HepG2 (cell line): ENCODE measurements around the gene SMDT1. TPM values are rescaled to one million over a fixed set of nuclear protein-coding genes. Genes with fewer than 3 reads are reported as not detected.

Experiments used
- CBX2 ChIP-seq, 2 experiments: fragments of 200-600 bp in 1 of 2; sonication (generic); formaldehyde crosslinking in 1 of 2; IDR thresholded peaks; 2 replicates each; pipeline versions ENCODE4 v1.7.0 to v1.8.1; 2018 to 2022; ENCODE audit warnings: low read depth in 2 of 2, low read length in 1 of 2, mild to moderate bottlenecking in 1 of 2, missing genetic modification reagents in 1 of 2
- EZH2 ChIP-seq: conservative IDR thresholded peaks from 2 replicates; pipeline ENCODE4 v1.6.1; 2012; ENCODE audit warnings: mild to moderate bottlenecking, low read depth, low read length, moderate library complexity
- FOSL2 ChIP-seq: sonication (generic); formaldehyde crosslinking; IDR thresholded peaks from 2 replicates; pipeline ENCODE4 v1.4.0; 2020; ENCODE audit warnings: missing genetic modification reagents
- SOX13 ChIP-seq, 3 experiments: fragments of 450-650 bp in 1 of 3; sonication (generic) in 1 of 3; formaldehyde crosslinking in 1 of 3; IDR thresholded peaks in 2 of 3; conservative IDR thresholded peaks in 1 of 3; 2 replicates each; pipeline versions ENCODE4 v1.5.0 to v1.6.1; 2016 to 2020; ENCODE audit warnings: antibody characterized with exemption in 1 of 3, mild to moderate bottlenecking in 1 of 3, missing compliant biosample characterization in 1 of 3, missing genetic modification reagents in 1 of 3, moderate library complexity in 1 of 3
- SUZ12 ChIP-seq: fragments of 150-350 bp; IDR thresholded peaks from 2 replicates; pipeline ENCODE4 v1.6.1; 2014; ENCODE audit warnings: low read depth, low read length
- ZNF282 ChIP-seq: fragments of 450-650 bp; IDR thresholded peaks from 2 replicates; pipeline ENCODE4 v1.6.1; 2018; ENCODE audit not compliant: partially characterized antibody
- ZNF7 ChIP-seq: IDR thresholded peaks from 2 replicates; pipeline ENCODE4 v1.6.1; 2016; ENCODE audit warnings: missing biosample characterization, missing genetic modification reagents
- ZNF703 ChIP-seq: sonication (generic); formaldehyde crosslinking; IDR thresholded peaks from 2 replicates; pipeline ENCODE4 v1.5.1; 2020; ENCODE audit warnings: missing genetic modification reagents, mild to moderate bottlenecking, moderate library complexity, borderline replicate concordance
- ZNF75D ChIP-seq: sonication (generic); formaldehyde crosslinking; IDR thresholded peaks from 2 replicates; pipeline ENCODE4 v1.8.1; 2023; ENCODE audit warnings: missing genetic modification reagents, mild to moderate bottlenecking, borderline replicate concordance
- ZNF777 ChIP-seq: sonication (generic); formaldehyde crosslinking; IDR thresholded peaks from 2 replicates; pipeline ENCODE4 v1.4.0; 2020; ENCODE audit warnings: missing genetic modification reagents
- ZNF792 ChIP-seq: IDR thresholded peaks from 2 replicates; pipeline ENCODE4 v1.6.1; 2016
- ZSCAN31 ChIP-seq: sonication (generic); formaldehyde crosslinking; IDR thresholded peaks from 2 replicates; pipeline ENCODE4 v1.5.0; 2020; ENCODE audit warnings: low read depth, mild to moderate bottlenecking, missing genetic modification reagents
- polyA plus RNA-seq, 8 experiments: library from polyadenylated mRNA; depleted of rRNA in 3 of 8; stranded (reverse) in 7 of 8; unstranded in 1 of 8; fragments of >200 nt; fragmentation: Illumina TruSeq in 4 of 8; extraction: Trizol in 4 of 8; gene quantifications; 2 replicates each; pipeline versions ENCODE4 v1.2.1 to v1.2.3, GENCODE V29; 2011 to 2016; ENCODE audit warnings: low read depth in 4 of 8, missing spikeins in 1 of 8, mixed read lengths in 1 of 8; ENCODE audit not compliant: insufficient read depth in 1 of 8
- total RNA-seq, 5 experiments: library from RNA; depleted of rRNA; stranded (reverse); fragments of >200 nt; fragmentation: Illumina TruSeq; extraction: Trizol; gene quantifications; 2 replicates each; pipeline ENCODE4 v1.2.3, GENCODE V29; 2016; ENCODE audit warnings: low read depth in 1 of 5
- TF ChIP-seq, protein P1 (sequence below): sonication (generic); formaldehyde crosslinking; conservative IDR thresholded peaks from 2 replicates; pipeline ENCODE4 v1.8.0; 2022; ENCODE audit warnings: missing genetic modification reagents
- TF ChIP-seq, protein P2 (sequence below): IDR thresholded peaks from 2 replicates; pipeline ENCODE4 v1.6.1; 2018; ENCODE audit warnings: missing genetic modification reagents
- TF ChIP-seq, protein P3 (sequence below): sonication (generic); formaldehyde crosslinking; IDR thresholded peaks from 2 replicates; pipeline ENCODE4 v1.5.0; 2020; ENCODE audit warnings: mild to moderate bottlenecking, missing genetic modification reagents, borderline replicate concordance
- TF ChIP-seq, protein P4 (sequence below): sonication (generic); formaldehyde crosslinking; IDR thresholded peaks from 2 replicates; pipeline ENCODE4 v1.5.1; 2020; ENCODE audit warnings: missing genetic modification reagents, mild to moderate bottlenecking, borderline replicate concordance

SMDT1 gene
- total and polyA plus RNA-seq, 2 of the 13 experiments (the other 11 are each of a cell fraction or from before 2014, with no cell fraction given): 8.3 to 26.6 TPM

DNA sequence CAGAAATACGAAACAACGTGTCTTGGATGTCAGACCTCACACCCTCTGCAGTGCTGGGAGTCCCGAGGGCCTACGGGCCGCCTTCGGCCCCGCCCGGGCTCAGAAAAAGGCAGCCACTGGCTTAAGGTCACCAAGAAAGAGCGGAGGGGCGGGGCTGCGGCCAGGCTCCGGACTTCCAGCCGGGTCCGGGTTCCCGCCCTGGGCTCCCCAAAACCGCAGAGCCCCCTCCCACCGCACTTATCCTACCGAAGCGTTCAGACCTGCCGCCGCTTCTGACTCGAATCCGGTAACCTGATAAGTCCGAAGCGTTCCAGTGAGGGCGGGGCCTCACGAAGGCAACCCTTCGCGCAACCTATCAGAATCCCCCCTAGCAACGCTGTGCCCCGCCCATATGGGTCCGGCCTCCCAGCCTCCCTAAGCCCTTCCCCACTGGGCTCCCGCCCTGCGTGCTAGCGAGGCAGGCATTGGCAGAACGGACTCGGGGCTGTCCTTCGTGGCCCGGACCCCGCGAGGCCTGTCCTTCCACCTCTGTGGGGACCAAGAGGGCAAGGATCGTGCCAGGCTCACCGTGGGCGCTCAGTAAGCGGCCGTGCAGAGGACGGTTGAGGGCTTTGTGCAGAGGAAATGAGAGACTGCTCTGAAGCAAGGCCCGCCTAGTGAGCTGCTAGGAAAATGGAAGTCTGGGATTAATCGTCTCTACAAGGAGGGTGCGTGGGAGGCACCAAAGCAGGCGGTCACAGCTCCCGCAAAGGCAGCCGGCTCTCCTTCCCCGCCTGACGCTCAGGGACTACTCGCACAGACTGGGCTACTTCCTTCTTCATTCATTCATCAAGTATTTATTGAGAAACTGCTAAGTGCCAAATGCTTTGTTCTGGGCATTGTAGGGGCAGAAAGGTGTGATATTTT, 8.7 kb upstream of the SMDT1 start, which contains the start of gene NAGA (continued):
- TF ChIP-seq, protein P1, sequence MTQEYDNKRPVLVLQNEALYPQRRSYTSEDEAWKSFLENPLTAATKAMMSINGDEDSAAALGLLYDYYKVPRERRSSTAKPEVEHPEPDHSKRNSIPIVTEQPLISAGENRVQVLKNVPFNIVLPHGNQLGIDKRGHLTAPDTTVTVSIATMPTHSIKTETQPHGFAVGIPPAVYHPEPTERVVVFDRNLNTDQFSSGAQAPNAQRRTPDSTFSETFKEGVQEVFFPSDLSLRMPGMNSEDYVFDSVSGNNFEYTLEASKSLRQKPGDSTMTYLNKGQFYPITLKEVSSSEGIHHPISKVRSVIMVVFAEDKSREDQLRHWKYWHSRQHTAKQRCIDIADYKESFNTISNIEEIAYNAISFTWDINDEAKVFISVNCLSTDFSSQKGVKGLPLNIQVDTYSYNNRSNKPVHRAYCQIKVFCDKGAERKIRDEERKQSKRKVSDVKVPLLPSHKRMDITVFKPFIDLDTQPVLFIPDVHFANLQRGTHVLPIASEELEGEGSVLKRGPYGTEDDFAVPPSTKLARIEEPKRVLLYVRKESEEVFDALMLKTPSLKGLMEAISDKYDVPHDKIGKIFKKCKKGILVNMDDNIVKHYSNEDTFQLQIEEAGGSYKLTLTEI (CRISPR knock-in tag): no peak
- TF ChIP-seq FOSL2 (CRISPR knock-in tag) (no peak), ZSCAN31 (CRISPR knock-in tag) (peak; percentile 68), SUZ12 (no peak), ZNF792 (CRISPR knock-in tag) (peak; percentile 92; the same call in 1 of the 2 replicates), CBX2 (IDR thresholded peaks at IDR 0.05; ENCODE audit: low read depth, low read length) (no peak), CBX2 (CRISPR knock-in tag; IDR thresholded peaks at IDR 0.05; ENCODE audit: low read depth) (no peak), ZNF703 (no peak), EZH2 (no peak), SOX13 (IDR thresholded peaks at IDR 0.05) (no peak), SOX13 (CRISPR knock-in tag; conservative IDR thresholded peaks at IDR 0.05 in 1 of 2, IDR thresholded peaks at IDR 0.05 in 1 of 2) (no peak), ZNF282 (no peak), ZNF7 (CRISPR knock-in tag) (no peak), ZNF75D (CRISPR knock-in tag) (no peak), ZNF777 (CRISPR knock-in tag) (0 out of 2 replicates have a peak, but pooled peaks have one; percentile 55)
- TF ChIP-seq, protein P2, sequence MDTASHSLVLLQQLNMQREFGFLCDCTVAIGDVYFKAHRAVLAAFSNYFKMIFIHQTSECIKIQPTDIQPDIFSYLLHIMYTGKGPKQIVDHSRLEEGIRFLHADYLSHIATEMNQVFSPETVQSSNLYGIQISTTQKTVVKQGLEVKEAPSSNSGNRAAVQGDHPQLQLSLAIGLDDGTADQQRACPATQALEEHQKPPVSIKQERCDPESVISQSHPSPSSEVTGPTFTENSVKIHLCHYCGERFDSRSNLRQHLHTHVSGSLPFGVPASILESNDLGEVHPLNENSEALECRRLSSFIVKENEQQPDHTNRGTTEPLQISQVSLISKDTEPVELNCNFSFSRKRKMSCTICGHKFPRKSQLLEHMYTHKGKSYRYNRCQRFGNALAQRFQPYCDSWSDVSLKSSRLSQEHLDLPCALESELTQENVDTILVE (CRISPR knock-in tag): peak; percentile 74; the same call in 1 of the 2 replicates
- TF ChIP-seq, protein P3, sequence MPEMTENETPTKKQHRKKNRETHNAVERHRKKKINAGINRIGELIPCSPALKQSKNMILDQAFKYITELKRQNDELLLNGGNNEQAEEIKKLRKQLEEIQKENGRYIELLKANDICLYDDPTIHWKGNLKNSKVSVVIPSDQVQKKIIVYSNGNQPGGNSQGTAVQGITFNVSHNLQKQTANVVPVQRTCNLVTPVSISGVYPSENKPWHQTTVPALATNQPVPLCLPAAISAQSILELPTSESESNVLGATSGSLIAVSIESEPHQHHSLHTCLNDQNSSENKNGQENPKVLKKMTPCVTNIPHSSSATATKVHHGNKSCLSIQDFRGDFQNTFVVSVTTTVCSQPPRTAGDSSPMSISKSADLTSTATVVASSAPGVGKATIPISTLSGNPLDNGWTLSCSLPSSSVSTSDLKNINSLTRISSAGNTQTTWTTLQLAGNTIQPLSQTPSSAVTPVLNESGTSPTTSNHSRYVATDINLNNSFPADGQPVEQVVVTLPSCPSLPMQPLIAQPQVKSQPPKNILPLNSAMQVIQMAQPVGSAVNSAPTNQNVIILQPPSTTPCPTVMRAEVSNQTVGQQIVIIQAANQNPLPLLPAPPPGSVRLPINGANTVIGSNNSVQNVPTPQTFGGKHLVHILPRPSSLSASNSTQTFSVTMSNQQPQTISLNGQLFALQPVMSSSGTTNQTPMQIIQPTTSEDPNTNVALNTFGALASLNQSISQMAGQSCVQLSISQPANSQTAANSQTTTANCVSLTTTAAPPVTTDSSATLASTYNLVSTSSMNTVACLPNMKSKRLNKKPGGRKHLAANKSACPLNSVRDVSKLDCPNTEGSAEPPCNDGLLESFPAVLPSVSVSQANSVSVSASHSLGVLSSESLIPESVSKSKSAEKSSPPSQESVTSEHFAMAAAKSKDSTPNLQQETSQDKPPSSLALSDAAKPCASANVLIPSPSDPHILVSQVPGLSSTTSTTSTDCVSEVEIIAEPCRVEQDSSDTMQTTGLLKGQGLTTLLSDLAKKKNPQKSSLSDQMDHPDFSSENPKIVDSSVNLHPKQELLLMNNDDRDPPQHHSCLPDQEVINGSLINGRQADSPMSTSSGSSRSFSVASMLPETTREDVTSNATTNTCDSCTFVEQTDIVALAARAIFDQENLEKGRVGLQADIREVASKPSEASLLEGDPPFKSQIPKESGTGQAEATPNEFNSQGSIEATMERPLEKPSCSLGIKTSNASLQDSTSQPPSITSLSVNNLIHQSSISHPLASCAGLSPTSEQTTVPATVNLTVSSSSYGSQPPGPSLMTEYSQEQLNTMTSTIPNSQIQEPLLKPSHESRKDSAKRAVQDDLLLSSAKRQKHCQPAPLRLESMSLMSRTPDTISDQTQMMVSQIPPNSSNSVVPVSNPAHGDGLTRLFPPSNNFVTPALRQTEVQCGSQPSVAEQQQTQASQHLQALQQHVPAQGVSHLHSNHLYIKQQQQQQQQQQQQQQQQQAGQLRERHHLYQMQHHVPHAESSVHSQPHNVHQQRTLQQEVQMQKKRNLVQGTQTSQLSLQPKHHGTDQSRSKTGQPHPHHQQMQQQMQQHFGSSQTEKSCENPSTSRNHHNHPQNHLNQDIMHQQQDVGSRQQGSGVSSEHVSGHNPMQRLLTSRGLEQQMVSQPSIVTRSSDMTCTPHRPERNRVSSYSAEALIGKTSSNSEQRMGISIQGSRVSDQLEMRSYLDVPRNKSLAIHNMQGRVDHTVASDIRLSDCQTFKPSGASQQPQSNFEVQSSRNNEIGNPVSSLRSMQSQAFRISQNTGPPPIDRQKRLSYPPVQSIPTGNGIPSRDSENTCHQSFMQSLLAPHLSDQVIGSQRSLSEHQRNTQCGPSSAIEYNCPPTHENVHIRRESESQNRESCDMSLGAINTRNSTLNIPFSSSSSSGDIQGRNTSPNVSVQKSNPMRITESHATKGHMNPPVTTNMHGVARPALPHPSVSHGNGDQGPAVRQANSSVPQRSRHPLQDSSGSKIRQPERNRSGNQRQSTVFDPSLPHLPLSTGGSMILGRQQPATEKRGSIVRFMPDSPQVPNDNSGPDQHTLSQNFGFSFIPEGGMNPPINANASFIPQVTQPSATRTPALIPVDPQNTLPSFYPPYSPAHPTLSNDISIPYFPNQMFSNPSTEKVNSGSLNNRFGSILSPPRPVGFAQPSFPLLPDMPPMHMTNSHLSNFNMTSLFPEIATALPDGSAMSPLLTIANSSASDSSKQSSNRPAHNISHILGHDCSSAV (CRISPR knock-in tag): no peak
- TF ChIP-seq, protein P4, sequence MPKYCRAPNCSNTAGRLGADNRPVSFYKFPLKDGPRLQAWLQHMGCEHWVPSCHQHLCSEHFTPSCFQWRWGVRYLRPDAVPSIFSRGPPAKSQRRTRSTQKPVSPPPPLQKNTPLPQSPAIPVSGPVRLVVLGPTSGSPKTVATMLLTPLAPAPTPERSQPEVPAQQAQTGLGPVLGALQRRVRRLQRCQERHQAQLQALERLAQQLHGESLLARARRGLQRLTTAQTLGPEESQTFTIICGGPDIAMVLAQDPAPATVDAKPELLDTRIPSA (CRISPR knock-in tag): no peak; the same call in 1 of the 2 replicates
